ENCODE measurements around the gene MAN2A1. TPM values are rescaled to one million over a fixed set of nuclear protein-coding genes. Genes with fewer than 3 reads are reported as not detected.

MAN2A1 gene
- total RNA-seq, 4 donors from 2014 or later, result 37.0 to 45.9 (median 39.8) TPM

DNA sequence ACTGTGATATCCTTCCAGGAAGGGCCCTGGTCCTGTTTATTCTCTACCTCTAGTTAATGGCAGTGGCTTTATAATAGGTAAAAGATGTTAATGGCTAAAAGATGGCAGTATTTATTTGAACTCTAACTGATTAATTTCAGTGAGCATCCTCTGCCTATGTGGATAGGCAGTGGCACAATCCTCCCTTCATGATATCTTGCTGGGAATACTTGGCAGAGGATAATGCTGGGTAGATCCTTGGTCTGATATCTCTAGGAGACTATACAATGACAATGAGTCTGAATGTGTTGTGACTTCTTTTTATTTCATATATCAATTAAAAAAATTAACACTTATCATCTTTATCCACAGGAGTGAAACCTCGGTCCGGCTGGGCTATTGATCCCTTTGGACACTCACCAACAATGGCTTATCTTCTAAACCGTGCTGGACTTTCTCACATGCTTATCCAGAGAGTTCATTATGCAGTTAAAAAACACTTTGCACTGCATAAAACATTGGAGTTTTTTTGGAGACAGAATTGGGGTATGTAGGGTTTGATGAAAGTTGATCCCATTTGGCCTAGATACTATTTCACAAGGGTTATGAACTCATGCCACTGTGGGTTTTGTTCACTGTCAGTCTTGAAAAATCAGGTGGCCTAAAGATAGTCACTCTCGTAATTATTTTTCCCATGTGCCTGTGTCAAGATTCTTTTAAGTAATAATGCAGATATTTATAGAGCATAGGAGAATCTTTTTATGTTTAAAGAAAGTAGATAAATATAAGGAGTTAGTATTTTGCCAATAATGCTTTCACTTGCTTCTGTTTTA, 77.7 kb downstream of the MAN2A1 start:
- Histone ChIP-seq H3K4me3 (no peak overlapping the region), H3K9me3 (no peaks in the 10 kb centered on the region), H3K36me3 (peaks cover 48% of the 10 kb centered on the region), H3K27me3 (no peaks in the 10 kb centered on the region), H3K27ac (no peak overlapping the region), H3K4me1 (no peaks in the 10 kb centered on the region)
- no peak for TF ChIP-seq POLR2A (IDR thresholded peaks at IDR 0.05)
- no peak for TF ChIP-seq POLR2AphosphoS5 (IDR thresholded peaks at IDR 0.05)
- TF ChIP-seq, protein P1, sequence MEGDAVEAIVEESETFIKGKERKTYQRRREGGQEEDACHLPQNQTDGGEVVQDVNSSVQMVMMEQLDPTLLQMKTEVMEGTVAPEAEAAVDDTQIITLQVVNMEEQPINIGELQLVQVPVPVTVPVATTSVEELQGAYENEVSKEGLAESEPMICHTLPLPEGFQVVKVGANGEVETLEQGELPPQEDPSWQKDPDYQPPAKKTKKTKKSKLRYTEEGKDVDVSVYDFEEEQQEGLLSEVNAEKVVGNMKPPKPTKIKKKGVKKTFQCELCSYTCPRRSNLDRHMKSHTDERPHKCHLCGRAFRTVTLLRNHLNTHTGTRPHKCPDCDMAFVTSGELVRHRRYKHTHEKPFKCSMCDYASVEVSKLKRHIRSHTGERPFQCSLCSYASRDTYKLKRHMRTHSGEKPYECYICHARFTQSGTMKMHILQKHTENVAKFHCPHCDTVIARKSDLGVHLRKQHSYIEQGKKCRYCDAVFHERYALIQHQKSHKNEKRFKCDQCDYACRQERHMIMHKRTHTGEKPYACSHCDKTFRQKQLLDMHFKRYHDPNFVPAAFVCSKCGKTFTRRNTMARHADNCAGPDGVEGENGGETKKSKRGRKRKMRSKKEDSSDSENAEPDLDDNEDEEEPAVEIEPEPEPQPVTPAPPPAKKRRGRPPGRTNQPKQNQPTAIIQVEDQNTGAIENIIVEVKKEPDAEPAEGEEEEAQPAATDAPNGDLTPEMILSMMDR (IDR thresholded peaks at IDR 0.05), result no peak
- TF ChIP-seq EP300 (IDR thresholded peaks at IDR 0.05), result no peak
- WGBS, result 98% methylated on average over 4 of the region's 4 CpGs
- DNase-seq (ENCODE audit: low spot score in 2 of 2), result no peak

- H3K9me3 ChIP-seq, result no peaks in the 10 kb centered on the region
- TF ChIP-seq POLR2AphosphoS5 (IDR thresholded peaks at IDR 0.05), result no peak
- TF ChIP-seq POLR2A (IDR thresholded peaks at IDR 0.05), result no peak
- no peak for TF ChIP-seq EP300 (IDR thresholded peaks at IDR 0.05)
- TF ChIP-seq, protein P1 (IDR thresholded peaks at IDR 0.05), result no peak
- no peak overlapping the region for H3K27ac ChIP-seq
- H3K27me3 ChIP-seq, result no peaks in the 10 kb centered on the region
- peaks cover 44% of the 10 kb centered on the region for H3K36me3 ChIP-seq
- no peak overlapping the region for H3K4me3 ChIP-seq
- no peaks in the 10 kb centered on the region for H3K4me1 ChIP-seq
- 94% methylated on average over 4 of the region's 4 CpGs for WGBS
- no peak for DNase-seq (ENCODE audit: low spot score in 2 of 2)
These were observed 78.3 kb downstream of the MAN2A1 start for GRCh38 chr5:109767997-109768396.

- H3K27me3 ChIP-seq, result no peaks in the 10 kb centered on the region
- H3K27ac ChIP-seq, result no peak overlapping the region
- DNase-seq (ENCODE audit: low spot score in 2 of 2), result no peak
- H3K4me1 ChIP-seq, result no peaks in the 10 kb centered on the region
- peaks cover 38% of the 10 kb centered on the region for H3K36me3 ChIP-seq
- H3K9me3 ChIP-seq, result no peaks in the 10 kb centered on the region
- TF ChIP-seq, protein P1 (IDR thresholded peaks at IDR 0.05), result no peak
- no peak for TF ChIP-seq EP300 (IDR thresholded peaks at IDR 0.05)
- 94% methylated on average over 7 of the region's 7 CpGs for WGBS
- no peak overlapping the region for H3K4me3 ChIP-seq
These were observed 80.0 kb downstream of the MAN2A1 start for GRCh38 chr5:109769597-109770291.

- no peaks in the 10 kb centered on the region for H3K9me3 ChIP-seq
- H3K27me3 ChIP-seq, result no peaks in the 10 kb centered on the region
- peaks cover 22% of the 10 kb centered on the region for H3K36me3 ChIP-seq
- H3K4me3 ChIP-seq, result no peak overlapping the region
- DNase-seq (ENCODE audit: low spot score in 2 of 2), result no peak
- TF ChIP-seq EP300 (IDR thresholded peaks at IDR 0.05) (no peak), POLR2AphosphoS5 (IDR thresholded peaks at IDR 0.05) (no peak), POLR2A (IDR thresholded peaks at IDR 0.05) (no peak)
- TF ChIP-seq, protein P1 (IDR thresholded peaks at IDR 0.05), result no peak
- no peak overlapping the region for H3K27ac ChIP-seq
- H3K4me1 ChIP-seq, result no peaks in the 10 kb centered on the region
- 85% methylated on average over 2 of the region's 2 CpGs for WGBS
These were observed 85.4 kb downstream of the MAN2A1 start for GRCh38 chr5:109775130-109775529.

GRCh38 chr5:109779036-109779735, 89.5 kb downstream of the MAN2A1 start:
- TF ChIP-seq POLR2AphosphoS5 (IDR thresholded peaks at IDR 0.05) (no peak), EP300 (IDR thresholded peaks at IDR 0.05) (no peak), POLR2A (IDR thresholded peaks at IDR 0.05) (no peak)
- TF ChIP-seq, protein P1 (IDR thresholded peaks at IDR 0.05), result no peak
- H3K4me1 ChIP-seq, result no peaks in the 10 kb centered on the region

More at GRCh38 chr5:109779036-109779735, 89.5 kb downstream of the MAN2A1 start:
- WGBS, result 82% methylated on average over 5 of the region's 5 CpGs
- Histone ChIP-seq H3K27ac (no peak overlapping the region), H3K9me3 (no peaks in the 10 kb centered on the region), H3K27me3 (no peaks in the 10 kb centered on the region), H3K36me3 (peaks cover 6% of the 10 kb centered on the region), H3K4me3 (no peak overlapping the region)
- no peak for DNase-seq (ENCODE audit: low spot score in 2 of 2)
